Activated naive CD4-positive, alpha-beta T cell (primary cell): ENCODE results near the gene AGPAT1.
"Not testable (repeated sequence)": the region's sequence is repeated elsewhere in the genome, so short reads cannot be mapped to it uniquely, and the experiment has no call there.

Source experiments
- DNase-seq, 4 experiments: peaks; one replicate each; lab custom pipeline; 2025; lab: John Stamatoyannopoulos, UW

Gene AGPAT1

DNA sequence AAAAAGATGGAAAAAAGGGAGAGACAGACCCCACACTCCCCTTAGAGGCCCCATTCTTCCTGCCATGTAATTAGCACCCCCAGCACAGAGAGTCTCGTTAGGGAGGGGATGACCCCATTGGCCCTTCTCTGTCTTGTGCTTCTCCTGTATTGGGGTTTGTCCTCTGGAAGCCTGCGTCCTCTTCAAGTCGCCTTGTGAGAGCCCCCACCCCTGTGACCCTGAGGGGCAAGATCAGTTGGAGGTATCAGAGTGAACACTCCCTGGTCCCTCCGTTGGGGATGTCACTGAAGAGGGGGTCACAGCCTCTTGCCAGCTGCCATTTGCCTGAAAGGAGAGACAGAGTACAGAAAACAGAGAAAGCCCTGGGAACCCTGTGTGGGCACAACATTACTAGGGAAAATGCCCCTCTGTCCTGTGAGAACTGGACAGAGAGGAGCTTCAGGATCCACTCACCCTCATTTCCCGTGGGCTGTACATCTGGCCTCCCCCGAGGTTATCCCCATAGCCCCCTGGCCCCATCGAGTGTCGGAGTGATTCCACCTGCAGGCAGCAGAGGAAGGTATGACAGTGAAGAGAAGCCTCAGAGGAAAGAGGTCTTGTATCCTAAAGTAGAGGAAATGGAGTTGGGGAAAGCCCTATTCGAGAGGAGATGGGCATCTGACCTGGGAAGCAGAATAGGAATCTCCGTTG, 10.4 kb upstream of the AGPAT1 start:
- not testable (repeated sequence) for DNase-seq

DNA sequence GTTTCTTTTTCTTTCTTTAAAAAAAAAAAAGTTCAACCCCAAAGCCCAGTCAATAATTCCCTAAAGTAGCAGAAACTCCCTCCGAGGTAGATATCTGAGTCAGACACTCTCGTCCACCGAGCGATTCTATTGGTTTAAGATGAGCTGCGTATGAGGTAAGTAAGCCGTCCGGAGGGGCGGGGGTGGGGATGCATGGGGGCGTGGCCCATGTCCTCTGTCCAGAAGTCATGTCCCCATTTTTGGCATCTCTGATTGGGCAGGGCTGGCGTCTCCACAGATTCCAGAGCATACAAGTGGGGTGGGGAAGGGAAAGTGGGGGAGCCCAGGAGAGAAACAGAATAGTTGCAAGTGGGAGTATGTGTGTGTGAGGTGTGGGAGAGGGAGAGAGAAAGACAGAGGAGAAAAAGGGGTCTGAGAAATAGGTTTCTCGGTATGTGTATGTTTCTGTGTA, 9.8 kb upstream of the AGPAT1 start:
- not testable (repeated sequence) for DNase-seq

DNA sequence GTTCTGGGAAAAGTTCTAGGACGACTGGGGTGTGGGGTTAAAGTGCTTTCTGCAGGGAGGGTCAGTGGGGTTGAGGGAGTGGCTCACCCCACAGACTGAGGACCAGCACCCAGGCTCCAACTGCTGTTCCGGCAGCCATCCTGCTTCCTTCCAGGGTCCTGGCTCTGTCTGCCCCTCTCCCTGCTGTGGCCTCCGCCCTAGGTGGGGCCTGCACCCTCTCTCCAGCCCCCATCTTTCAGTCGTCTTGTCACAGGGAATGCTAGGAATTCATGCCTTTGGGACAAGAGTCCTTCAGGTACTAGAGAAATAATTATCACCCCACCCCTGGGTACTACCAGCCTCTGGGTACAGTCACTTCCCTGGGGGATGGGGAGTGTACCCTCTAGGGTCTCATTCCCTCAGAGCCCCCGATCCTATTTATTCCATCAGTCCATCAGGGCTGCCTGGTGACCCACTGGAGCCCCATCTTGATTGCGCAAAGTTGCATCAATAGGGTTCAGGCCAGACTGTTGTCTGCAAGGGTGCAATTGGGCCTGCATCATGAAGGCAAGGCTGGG, 8.3 kb upstream of the AGPAT1 start, which contains the start of gene AGER:
AGER (minus strand) TSS at position 170 of the 557 bp plus-strand sequence; CDS start at position 139, 31 bp downstream.
- DNase-seq = no peak

DNA sequence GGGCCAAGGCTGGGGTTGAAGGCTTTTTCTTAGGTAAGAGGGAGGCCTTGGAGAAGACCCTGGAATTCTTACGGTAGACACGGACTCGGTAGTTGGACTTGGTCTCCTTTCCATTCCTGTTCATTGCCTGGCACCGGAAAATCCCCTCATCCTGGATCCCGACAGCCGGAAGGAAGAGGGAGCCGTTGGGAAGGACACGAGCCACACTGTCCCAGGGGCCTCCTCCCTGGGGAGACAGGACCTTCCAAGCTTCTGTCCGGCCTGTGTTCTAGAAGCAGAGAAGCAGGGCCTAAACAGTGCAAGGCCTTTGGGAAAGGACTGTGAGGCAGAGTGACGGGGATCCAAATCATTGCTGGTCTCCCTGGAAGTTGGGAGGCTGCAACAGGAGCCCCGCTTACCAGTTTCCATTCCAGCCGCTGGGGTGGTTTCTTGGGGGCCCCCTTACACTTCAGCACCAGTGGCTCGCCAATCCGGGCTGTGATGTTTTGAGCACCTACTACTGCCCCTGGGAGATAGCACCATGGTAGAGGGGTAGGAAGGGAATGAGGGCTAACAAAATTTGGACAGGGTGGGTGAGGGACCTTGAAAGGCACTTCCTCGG, 7.7 kb upstream of the AGPAT1 start:
- no peak for DNase-seq

DNA sequence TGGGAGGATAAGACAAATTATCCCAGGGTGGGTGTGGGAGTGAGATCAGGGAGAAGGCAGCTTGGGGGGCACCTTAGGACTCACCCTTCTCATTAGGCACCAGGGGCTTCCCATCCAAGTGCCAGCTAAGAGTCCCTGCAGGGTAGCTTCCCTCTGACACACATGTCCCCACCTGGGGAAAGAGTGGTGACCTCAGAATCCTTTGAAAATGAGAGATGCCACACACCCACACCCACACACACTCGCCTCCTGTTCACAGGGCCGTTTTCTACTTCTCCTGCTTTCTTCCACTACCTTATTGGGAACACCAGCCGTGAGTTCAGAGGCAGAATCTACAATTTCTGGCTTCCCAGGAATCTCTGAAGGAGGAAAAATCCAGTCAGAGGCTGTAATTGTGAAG, 7.1 kb upstream of the AGPAT1 start:
- no peak for DNase-seq

DNA sequence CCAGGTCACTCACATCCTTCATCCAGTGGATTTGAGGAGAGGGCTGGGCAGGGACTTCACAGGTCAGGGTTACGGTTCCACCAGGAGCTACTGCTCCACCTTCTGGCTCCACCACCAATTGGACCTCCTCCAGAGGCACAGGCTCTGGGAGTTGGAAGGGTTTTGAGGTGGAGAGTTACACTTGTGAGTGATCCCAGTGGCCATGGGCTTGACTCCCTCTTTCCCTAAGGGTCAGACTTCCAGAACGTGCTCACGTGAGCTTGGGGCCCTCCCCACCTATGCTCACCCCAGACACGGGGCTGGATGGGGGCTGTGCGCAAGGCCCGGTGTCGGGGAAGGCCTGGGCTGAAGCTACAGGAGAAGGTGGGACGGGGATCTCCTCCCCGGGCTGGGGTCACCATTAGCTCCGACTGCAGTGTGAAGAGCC, 6.7 kb upstream of the AGPAT1 start:
- DNase-seq = no peak

DNA sequence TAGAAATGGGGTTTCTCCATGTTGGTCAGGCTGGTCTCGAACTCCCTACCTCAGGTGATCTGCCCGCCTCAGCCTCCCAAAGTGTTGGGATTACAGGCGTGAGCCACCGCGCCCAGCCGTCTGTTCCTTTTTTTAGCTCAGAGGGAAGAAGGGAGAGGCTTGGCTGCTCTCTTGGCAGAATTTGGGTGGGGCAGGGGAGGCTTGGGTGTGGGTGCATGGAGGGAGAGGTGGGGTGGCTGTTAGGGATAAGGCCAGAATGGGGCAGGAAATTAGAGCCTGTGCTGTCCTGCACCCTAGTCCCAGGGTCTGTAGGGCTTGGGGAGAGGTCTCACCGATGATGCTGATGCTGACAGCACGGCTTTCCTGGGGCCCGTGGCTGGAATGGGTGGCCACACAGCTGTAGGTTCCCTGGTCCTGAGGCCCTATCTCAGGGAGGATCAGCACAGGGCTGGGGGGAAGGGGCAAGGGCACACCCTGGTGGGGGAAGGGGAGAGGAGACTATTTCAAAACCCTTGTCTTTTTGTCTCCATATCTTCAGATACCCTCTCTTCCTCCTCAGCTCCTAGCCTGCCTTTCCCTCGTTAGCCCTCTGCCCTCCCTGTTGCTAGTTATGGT, 6.1 kb upstream of the AGPAT1 start:
- DNase-seq = no peak

DNA sequence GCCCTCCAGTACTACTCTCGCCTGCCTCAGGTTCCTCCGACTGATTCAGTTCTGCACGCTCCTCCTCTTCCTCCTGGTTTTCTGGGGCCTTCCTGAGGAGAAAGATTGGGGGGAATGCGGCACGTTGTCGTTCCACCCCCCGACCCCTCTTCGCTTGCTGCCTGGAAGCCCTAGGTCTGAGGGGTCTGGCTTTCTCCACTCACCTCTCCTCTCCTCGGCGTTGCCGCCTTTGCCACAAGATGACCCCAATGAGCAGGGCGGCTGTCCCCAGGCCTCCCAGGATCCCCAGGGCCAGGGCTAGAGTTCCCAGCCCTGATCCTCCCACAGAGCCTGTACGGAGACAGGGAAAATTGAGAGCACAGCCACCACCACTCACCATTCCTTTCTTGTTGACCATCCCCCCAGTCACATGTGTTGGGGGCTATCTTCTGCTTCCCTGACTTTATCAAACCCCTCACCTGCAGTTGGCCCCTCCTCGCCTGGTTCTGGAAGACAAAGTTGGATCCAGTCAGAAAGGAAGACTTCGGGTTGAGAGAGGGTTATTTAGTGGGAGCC, 5.3 kb upstream of the AGPAT1 start:
- no peak for DNase-seq

DNA sequence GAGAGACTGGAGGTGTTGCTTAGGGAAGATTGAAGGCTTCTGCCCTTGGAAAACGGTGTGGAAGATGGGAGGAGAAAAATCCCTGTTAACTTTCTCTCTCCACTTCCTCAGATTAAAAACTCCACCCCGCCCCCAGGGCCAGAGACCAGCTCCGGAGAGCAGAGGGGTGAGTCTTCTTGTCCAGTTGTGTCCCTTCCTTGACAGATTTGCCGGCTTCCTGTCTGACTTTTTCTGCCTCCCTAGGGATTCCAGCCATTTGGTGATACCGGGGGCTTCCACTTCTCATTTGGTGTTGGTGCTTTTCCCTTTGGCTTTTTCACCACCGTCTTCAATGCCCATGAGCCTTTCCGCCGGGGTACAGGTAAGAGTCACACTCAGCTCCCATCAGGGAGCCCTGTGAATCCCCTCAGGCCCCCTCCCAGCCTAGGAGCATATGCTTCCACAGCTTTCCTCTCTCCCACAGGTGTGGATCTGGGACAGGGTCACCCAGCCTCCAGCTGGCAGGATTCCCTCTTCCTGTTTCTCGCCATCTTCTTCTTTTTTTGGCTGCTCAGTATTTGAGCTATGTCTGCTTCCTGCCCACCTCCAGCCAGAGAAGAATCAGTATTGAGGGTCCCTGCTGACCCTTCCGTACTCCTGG, 4.0 kb upstream of the AGPAT1 start:
- no peak for DNase-seq

DNA sequence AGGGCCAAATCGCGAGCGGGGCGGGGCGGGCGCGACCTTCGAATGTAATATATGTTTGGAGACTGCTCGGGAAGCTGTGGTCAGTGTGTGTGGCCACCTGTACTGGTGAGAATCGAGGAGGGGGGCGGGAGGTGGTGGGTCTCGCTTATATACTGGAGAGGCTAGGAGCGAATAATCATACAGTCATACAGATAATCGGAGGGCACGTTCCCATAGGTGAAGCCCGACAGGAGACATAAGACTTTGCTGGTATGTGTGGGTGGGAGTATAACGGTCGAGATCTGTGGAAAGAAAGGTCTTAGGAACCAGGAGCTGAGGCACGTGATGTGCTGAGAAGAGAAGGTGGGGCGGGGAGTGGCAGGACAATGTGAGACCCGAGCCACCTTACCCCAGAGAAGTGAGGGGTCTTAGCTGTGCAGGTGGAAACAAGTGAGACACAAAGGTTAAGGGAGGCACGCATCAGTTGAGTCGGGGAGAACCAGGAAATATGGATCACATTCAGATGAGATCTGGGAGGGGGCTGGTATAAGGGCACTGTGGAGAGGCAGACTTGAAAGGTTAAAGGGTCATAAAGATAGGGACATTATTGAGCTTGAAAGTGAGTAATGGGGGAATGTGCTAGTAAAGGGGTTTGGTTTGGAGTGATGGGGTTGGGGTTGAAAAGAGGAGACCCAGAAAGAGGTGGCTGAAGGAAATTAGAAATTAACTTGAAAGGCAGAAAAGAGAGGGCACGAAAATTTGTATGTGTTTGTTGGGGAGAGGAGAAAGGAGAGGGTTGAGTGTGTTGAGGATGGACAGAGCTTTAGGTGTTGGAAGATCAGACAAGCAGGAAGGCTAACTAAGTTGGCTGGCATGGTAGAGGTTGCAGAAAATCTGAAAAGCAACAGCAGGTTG, 2.9 kb upstream of the AGPAT1 start:
- DNase-seq = no peak

DNA sequence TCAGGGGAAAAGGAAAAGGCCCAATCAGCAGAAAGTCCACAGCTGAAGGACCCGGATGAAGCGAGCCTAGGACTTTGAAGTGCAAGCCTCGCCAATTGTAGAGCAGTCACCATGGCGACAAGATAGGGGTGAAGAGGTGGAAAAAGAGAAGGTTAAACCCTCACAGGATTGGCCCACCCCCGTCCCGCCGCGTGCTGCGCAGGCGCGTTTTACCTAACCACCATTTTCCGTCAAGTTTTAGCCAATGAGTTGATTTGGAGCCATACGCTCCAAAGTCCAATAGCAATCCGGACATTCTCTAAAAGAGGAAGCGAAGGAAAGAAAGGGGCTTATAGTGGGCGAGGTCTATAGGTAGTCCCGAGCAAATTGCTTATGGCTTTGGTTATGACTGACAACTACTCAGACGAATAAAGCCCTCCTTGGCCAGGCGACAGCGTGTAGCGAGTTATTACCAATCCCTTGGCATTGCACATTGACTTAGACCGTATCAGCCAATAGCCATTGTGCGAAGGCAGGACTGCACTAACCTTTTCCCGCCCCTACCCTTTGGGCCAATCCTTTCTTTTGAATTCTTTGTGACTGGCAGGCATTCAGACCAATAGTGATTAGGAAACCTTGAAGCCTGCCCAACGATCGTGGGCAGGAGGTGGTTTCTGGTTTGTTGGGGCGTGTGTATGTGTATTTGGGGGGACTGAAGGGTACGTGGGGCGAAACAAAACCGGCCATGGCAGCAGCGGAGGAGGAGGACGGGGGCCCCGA, 2.1 kb upstream of the AGPAT1 start, which contains the start of gene RNF5:
RNF5 (plus strand) TSS at position 618 of the 759 bp plus-strand sequence; CDS start at position 725, 107 bp downstream.
- DNase-seq = peak; percentile 73 to 85 (median 84)

DNA sequence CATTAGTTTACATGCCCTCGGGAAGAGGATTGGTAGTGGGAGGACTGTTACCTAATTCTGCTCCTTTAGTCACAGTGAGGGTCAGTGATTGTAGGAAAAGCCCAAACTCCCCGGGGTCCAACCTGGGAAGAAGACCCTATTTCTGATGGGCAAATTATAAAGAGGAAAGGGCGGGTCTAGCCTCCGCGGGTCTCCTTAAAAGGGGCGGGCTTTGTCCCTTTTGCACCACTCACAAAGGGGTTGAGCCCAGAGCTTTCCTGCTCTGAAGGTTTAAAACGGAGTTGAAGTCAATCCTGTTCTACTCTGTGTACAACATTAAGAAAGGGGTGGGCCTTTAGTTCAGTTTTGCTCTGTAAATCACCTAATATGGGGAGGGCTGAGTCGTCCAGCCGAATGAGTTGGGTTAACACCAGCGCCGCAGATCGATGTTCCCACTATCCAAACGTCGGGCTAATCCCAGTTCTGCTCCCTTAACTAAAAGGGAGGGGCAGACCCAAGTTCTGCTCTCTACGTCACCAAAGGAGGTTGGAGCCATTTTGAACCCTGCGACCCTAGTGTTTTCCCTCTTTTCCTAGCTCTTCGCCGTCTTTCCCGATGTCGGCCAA, 1.4 kb upstream of the AGPAT1 start:
- DNase-seq = no peak

DNA sequence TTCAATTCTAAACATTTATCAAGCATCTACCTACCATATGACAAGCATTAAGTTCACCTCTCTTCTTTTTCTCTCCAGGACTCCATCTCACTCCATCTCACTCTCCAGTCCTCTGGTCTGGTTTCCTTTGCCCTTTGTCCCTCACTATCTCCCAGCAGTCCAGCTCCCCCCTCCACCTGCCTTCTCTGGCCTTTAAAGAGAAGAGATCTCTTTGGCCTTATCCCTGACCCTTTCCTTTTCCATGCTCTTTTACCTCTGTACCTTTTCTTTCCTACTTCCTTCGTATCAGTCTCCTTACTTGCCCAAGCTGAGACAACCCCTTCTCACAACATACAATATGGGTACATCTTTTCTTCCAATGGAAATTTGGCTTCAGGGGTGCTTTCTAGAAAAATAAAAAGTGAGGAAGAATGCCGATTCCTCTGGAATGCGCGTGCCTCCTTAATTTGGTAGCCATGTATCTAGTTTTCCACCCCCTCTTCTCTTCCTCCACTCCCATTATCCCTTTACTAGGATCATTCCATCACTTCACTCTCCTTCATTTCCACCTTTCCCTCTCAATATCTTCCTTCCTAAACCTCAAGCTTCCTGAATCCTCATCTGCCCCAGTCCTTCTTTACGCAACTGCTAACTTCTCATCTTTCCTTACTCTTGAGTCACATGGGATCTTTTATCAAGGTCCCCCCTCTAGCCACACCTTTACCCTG, 745 bp upstream of the AGPAT1 start:
- no peak for DNase-seq

DNA sequence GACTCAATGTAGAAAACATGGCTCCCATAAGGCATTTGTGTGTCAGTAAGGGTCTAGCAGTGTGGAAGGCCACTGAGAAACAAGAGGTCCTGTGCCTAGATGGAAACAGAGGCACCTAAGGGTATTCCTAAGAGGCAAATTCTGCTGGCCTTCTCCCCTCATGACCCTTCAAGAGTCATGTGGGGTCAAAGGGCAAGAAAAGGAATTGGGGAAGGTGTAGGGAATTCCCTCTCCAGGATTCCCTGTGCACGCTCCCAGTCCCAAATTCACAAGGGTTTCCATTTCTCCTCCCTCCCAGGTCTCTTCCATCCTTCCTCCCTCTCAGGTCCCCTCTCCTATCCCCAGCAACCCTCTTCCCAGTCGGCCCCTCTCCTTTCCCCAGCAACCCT, 568 bp downstream of the AGPAT1 start:
- DNase-seq = no peak

DNA sequence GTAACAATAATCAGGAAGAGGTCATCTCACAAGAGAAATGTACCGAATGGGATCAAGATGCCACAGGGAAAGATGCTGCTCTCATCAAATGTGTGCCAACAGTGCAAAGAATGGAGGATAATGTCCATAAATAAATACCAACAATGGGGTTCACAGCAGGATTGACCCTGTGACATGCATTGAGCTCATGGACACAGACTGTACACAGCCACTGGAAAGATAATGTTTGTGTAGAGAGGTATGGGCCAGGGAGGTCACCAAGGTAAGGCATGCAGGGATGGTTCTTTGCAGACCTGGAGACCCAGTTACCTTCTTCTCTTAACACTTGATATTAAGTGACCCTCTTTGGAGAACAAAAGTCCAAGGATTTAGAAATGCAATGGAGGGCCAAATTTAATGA, 1.5 kb downstream of the AGPAT1 start:
- DNase-seq = no peak

DNA sequence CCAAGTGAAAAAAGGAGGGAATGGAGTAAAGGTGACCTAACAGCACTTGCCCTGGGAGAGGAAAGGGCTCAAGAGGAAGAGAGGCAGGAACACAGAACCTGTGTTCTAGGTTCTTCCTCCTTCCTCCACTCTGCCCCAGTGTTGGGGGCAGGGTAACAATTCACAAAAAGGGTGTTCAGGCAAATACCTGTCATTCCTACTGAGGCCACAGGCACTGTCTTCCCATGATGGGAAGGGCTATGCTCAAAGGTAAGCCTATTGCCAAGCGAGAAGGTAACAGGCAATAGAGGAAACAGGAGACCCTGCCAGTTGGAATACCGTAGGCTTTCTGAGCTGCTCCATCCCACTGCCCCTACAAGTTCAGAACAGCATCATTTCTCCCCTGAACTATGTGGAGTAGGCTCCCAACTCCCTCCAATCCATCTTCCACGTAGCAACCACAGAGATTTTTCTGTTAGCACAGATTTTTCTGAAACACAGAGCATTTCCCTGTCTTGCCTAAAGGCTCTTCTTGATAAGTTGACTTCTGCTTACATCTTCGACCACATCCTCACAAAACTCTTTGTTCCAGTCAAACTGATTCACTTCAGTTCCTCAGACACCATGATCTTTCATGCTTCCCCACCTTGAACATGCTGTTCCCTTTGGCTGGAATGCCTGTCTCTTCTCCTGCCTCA, 2.7 kb downstream of the AGPAT1 start:
- DNase-seq = no peak

DNA sequence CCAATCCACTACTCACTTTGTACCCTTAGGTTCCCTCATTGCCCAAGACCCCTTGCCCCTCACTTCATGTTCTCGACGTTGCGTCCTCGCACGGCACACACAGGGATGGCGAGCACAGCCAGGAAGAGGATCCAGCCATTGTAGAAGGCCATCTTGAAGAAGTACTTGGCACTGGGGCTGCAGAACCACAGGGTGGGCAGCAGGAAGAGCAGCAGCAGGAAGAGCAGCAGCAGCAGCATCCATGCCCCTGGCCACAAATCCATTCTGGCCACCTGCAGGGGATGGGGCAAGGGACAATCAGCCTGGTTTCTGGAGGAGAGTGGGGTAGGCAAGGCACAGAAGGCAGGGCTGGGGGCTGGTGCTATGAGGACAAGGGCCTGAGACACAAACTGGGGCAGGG, 4.7 kb downstream of the AGPAT1 start:
- DNase-seq = no peak

DNA sequence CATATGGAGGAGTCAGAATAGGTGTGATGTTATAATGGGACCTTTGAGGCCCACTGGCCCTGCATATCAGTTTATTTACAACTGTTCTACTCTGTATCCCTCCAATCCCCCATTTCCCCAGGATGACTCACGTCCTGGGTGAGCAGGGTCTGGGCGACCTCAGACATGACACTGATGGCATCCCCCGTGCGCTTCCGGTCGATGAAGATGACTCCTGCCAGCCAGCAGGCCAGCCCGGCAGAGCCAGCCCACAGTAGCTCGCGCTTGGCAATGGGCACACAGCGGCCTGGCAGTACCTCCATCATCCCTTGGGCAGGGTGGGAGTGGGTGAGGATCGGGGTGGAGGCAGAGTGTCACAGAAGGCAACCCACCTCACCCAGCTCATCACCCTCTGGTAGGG, 5.6 kb downstream of the AGPAT1 start:
- DNase-seq = no peak
